HG02870 (cell line): ENCODE measurements around the gene RABGAP1L.

Experiments used
- ATAC-seq: cut with Tn5 transposase; IDR thresholded peaks from one replicate; pipeline ENCODE4 v1.9.1; 2021; ENCODE audit warnings: mild to moderate bottlenecking, moderate library complexity; ENCODE audit not compliant: unreplicated experiment

Gene RABGAP1L

DNA sequence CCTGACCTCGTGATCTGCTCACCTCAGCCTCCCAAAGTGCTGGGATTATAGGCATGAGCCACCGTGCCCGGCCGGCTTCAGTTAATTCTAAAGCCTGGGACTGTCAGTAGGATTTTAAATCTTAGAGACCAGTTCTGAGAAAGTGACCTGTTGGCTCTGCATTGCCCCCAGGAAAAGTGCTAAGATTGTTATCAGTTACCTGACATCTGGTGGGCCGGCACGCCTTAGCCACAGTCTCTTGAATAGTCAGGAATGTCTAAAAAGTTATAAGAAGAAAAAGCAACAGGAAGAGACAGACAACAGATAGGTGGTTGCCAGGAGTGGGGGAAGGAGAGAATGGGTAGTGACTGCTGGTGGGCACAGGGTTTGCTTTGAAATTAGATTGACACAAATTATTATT is 35.1 kb downstream of the RABGAP1L start:
- ATAC-seq = no peak

DNA sequence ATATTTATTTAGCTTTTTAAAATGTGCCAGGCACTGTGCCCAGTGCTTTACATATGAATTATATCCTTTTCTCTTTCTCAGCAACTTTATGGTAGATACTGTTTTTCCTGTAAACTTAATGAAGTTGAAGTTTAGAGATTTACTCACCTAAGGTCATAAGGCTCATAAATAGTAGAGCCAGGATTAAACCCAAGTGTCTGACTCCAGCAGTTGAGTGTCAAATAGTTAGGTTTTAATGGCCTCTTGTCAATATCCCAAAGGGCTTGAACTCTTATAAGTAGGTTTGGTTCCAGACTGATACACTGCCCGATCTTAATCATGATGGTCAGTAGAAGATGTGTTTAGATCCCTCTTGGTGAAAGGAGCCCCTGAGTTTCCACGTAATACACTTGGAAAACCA is 37.8 kb downstream of the RABGAP1L start:
- no peak for ATAC-seq

DNA sequence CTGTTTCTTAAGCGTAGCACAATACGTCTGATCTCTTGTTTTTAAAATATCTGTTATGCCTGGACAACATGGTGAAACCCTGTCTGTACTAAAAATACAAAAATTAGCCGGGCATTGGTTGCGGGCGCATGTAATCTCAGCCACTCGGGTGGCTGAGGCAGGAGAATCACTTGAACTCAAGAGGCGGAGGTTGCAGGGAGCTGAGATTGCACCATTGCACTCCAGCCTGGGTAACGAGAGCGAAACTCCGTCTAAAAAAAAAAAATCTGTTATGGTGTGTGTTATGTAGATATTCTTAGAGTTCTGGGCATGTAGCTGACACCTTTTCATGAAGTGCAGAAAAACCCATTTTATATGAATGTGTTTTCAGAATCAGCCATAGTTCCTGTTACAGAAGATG is 38.2 kb downstream of the RABGAP1L start:
- no peak for ATAC-seq

DNA sequence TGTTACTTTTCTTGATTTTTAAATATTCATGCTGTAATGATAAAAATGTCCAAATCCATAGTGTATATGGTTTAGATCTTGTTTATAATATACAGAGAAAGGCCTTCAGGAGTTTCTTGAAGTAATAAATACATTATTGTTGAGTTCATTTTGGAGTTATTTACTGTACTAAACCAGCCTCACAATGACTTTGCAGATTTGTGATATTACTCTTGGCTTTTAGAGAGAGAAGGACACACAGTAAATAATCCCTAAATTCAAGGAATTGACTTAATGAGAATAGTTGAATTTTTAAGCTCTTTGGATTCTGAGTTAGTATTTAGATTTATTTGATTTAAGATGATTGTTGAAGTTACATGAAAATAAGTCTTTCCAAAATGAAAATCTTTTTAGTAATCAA is 38.9 kb downstream of the RABGAP1L start:
- ATAC-seq = no peak

DNA sequence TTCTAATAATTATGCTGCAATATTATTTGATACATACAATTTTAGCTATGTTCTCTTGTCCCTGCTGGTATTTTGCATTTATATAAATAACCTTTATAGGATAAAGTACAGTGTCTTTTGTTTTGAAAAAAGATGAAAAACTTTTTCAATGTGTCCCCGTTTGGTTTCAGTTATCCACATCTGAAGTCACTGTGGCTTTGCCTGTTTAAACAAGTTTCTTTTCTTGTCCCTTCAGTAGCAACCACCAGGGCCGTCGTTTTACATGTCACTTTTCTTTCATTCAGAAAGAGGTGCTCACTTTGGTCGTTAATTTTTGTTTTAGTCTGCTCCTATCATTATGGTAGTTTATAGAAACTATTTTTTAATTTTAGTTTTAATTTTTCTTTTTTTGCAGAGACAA is 41.4 kb downstream of the RABGAP1L start:
- ATAC-seq = no peak

DNA sequence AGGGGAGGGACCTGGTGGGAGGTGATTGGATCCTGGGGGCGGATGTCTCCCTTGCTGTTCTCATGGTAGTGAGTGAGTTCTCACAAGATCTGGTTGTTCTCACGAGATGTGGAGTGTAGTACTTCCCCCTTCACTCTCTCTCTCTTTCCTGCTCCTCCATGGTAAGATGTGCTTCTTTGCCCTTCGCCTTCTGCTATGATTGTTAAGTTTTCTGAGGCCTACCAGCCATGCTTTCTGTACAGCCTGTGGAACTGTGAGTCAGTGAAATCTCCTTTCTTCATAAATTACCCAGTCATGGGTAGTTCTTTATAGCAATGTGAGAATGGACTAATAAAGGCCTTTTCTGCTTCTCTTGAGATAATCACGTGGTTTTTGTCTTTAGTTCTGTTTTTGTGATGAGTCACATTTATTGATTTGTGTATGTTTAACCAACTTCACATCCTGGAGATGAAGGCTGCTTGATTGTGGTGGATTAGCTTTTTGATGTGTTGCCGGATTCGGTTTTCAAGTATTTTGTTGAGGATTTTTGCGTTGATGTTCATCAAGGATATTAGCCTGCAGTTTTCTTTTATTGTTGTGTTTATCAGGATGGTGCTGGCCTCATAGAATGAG is 45.5 kb downstream of the RABGAP1L start:
- peak; percentile 58 for ATAC-seq

DNA sequence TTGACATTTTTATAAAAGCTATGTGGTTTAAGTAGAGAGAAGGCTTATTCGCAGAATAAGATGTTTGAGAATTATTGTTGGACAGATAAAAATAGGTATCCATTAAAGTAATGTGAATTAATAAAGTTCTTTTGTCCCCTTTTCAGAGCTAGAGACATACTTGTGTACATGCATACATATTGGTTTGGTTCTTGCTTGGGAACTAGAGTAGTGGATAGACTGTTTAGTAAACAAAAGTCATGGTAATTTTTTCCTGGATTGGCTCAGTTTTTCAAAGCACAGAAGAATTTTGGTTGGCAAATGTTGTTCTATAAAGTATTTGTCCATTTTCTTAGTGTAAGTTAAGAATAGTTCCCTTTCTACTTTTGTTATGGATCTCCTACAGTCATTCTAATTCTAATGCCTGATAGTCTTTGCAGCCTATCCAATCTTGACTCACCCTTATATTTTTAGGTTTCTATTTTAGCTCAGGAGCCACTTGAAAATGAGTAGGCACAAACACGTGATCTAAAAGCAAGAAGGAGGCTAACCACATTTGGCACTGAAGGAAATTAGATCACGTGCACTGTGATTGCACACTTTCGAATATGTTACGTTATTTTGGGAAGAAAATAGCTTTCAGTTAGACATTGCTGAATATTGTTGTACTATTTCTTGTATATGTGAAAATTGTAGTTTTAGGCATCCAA is 47.0 kb downstream of the RABGAP1L start:
- ATAC-seq = no peak

DNA sequence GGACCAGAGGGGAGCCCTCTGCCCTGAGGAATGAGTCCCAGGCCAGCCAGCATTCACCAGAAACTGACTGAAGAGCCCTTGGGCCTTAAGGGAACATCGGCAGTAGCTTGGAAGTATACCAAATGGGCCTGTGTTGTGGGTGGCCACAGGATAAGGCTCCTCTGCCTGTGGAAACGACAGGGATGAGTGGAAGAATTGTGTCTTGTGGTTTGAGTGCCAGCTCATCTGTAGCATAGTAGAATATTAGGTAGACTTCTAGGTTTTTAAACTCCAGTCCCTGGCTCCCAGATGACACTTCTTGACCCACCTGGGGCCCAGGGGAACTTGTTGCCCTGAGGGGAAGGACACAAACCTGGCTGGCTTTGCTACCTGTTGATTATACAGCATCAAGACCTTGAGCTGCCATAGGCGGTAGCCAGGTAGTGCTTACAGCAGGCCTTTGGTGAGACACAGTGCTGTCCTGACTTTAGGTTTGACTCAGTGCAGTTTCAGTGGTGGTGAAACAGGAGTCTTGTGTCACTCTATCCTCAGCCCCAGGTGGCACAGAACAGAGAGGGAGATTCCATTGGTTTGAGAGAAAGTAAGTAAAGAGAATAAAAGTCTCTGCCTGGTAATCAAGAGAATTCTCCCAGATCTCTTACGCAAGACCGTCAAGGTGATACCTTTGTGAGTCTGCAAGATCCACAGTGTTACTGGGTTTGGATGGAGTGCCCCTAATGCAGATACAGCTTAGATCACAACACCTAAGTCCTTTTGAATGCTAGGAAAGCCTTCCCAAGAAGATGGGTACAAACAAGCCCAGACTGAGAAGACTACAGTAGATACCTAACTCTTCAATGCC is 50.2 kb downstream of the RABGAP1L start:
- peak; percentile 94 for ATAC-seq

DNA sequence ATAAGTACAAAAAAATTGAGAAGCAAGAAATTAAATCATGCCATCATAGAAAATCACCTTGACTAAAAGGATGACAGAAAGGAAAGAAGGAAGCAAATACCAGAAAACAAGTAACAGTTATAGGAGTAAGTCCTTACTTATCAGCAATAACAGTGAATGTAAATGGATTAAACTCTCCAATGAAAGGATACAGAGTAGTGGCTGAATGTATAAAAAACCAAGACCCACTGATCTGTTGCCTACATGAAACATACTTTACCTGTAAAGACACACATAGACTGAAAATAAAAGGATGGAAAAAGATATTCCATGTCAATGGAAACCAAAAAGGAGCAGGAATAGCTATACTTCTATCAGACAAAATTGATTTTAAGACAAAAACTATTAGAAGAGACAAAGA is 52.2 kb downstream of the RABGAP1L start:
- ATAC-seq = no peak

DNA sequence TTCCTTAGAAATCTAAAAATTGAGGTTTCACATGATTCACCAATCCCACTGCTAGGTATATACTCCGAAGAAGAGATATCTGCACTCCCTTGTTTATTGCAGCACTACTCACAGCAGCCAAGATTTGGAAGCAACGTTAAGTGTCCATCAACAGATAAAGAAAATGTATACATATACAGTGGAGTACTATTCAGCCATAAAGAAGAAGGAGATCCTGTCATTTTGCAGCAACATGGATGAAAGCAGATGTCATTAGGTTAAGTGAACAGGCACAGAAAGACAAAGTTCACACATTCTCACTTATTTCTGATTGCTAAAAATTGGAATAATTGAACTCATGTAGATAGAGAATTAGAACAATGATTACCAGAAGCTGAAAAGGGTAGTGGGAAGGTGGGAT is 56.4 kb downstream of the RABGAP1L start:
- ATAC-seq = no peak

DNA sequence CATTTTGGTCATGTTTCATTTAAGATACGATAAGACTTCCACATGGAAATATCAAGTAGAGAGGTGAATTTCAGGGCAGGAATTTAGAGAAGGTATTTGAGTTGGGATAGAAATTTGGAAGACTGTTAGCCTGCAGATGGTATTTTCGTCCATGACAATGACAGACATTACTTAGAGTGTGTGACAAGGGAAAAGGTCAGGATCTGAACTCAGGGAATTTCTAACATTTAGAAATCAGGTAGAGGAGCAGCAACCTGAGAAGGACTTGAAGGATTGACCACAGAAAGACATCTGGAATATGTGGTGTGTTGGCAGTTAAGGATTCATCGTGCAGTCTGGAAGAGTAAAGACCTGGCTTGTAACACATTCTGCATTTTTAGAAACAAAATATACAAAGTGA is 57.9 kb downstream of the RABGAP1L start:
- ATAC-seq = no peak

DNA sequence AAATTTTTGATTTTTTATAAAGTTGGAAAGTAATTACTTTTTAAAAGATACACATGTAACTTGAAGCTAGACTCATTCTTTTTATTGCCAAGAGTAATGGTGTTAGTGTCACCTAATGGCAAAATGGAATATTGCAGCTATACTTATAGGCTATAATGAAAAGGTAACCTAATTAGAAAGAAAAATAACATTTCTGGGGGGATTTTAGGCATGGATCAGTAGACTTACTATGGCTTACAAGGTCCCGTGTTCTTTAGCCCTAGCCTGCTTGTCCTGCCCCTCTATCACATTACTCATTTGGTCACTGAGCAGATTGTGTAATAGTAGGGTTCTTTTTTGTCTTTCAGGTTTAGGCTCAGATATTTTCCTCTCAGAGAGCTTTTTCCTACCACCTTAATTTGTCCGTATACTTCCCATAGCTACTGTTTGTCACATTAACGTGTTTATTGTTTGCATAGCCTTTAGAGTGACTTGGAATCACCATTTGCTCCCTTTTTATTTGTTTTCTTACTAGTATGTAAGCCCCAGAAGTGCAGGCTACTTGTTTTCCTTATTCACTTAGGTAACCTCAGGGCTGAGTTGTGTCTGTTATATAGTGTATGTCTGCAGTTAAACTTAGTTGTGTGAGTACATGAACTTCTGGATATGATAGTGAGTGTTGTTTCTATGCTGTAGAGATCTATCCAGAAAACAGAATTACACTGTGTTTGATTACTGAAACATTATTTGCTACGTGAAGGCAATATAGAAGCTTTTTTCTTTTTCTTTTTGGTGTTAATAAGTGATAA is 58.7 kb downstream of the RABGAP1L start:
- ATAC-seq = no peak

DNA sequence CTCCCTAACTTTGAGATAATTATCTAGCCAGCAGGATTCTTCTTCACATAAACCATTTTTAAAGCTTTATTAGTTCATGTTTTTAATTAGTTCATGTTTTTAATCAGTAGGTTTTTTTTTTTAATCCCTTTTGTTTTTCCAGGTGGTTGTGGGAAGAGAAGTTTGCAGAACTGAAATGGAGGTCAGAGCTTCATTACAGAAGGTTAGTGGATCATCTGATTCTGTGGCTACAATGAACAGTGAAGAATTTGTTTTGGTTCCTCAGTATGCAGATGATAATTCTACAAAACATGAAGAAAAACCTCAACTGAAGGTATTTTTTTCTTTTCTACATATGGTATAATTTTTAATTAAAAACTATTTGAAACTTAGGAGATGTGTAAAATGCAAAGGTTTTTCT is 59.7 kb downstream of the RABGAP1L start:
- ATAC-seq = no peak

DNA sequence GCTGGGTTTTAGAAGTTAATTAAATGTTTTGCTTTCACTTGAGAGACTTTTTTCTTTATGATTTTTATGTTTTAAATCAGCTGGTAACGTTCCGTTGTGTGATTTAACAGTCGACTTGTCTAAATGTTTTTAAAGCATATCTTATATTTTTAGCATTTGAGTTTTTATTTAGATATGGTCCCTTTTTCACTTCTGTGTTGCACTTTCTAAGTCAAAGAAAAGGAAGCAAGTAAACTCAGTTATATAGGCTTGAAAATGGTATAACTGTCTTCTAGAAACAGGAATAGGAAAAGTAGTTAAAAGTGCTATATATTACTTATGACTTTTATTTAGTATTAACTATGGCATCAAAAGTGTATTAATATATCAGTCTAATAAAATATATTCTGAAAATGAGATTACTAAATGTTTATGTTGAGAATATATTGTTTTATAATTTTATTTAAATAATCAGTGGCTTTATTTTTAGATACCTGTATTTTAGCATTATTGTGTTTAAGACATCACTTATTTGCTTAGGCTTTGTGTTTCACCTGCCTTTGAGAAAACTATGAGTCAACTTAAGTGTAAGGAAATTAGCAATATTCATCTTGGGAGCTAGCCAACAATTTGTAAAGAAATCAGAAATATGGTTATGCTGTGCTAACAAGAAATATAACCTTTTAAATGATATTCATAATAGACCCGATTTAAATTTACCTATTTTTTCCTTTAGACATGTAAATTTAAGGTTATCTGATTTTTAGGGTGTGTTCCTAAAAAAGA is 60.5 kb downstream of the RABGAP1L start:
- no peak for ATAC-seq

DNA sequence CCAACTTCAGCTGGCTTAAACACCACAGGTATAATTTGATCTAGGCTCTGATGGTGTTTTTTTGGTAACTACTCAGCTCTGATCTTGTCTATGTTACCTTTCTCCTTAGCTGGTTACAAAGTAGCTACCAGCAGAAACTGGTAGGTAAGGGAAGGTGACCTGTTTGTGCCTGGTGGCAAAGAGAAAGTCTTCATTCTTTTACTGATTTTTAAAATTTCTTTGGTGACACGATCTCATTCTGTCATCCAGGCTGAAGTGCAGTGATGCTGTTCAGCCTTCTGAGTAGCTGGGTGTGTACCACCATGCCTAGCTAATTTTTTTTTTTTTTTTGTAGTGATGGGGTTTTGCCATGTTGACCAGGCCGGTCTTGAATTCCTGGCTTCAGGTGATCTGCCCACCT is 62.4 kb downstream of the RABGAP1L start:
- no peak for ATAC-seq

DNA sequence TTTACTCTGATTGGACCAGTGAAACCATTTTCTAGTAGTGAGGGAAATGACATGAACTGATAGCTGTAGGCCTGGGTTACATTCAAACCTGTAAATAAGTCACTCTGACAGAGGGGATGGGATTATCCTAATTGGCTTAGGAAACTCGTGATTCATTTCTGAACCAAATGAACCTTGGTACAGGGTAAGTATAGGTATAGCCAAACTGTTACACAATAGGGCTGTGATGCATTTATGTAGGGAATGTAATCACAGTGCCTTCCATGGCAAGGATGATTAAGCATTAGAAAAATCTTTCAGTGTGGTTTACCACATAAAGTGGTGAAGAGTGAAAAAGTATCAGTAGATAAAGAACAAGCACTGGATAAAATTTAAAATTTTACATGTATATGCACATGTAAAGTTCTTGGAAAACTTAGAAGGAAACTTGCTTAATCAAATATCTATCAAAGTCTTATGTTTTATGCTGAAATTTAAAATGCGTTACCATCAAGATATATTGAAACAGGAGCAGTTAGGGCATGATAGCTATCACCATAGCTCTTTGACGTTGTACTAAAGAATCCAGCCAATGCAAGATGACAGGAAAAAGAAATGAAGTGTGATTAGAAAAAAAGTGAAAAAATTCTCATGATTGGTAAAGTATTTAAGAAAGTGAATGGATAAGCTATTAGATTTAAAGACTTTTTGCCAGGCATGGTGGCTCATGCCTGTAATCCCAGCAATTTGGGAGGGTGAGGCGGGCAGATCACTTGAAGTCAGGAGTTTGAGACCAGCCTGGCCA is 63.0 kb downstream of the RABGAP1L start:
- no peak for ATAC-seq

DNA sequence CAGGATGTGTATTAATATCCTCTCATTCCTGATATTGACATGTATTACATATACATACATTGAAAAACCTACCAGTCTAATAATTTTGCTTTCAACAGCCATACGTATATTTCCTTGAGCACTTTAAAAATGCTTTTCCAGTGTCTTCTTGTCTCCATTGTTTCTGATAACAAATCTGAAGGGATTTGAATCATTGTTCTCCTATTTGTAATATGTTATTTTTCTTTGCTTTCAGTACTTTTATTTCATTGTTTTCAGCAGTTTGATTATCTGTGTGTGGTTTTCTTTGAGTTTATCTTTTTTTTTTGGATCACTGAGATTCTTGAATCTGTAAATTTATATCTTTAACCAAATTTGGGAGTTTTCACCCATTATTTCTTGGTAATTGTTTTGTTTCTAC is 65.3 kb downstream of the RABGAP1L start:
- ATAC-seq = no peak

DNA sequence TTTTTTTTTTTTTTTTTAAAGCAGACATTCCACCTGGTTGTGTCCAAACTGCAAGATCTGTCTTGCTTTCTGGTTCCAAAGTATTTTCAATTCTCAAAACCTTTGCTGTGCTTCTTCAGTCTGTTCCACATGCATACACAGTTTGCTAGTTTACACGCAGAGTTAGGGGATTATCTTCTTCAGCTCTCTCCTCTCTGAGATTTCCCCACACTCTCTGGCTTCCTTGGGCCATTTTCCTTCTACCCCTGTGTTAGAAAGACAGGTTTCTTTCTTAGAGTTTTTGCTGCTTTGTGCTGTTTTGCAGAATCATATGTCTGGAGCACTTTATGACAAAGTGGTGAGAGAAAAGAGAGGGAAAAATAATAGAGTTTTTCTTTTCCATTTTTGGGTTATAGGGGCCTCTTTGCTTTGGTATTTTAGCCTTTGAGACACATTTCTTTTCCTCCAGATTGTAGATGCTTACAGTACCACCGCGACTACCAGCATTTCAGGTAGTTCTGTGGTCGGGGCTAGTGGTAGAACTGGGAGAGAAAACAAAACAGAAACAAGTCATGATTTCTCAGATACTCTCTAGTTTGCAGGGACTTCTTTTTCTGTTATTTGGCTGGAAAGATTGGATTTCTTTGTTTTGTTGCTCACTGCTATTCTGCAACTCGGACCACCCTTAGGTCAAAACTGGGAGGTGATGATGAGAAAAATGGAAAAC is 66.3 kb downstream of the RABGAP1L start:
- ATAC-seq = peak; percentile 73

DNA sequence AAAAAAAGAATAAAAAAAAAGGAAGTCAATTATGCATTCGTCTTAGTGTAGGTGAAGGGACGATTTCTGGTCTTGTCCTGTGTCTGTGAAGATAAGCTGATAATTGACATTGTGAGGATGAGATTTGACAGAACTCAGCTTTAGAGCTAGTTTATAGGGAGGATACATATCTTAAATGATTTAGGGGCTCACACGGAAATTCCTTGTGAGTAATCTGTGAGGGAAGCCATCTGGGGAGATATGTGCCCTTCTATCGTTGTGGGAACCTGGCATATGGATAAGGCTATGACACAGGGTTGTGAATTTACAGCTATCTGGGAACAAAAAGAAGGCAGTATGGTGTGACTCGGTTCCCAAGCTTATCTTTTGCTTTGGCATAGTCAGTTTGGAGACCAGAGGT is 71.1 kb downstream of the RABGAP1L start:
- ATAC-seq = no peak
